HG02840 (cell line): ENCODE measurements around the gene RYR2.

Experiments
- ATAC-seq: cut with Tn5 transposase; IDR thresholded peaks from one replicate; pipeline ENCODE4 v1.9.1; 2021; ENCODE audit warnings: mild to moderate bottlenecking, moderate library complexity, moderate number of reproducible peaks; ENCODE audit not compliant: unreplicated experiment, low FRiP score

RYR2 gene

GRCh38 chr1:237503292-237503691 is 461.3 kb downstream of the RYR2 start:
- no peak for ATAC-seq

- peak; percentile 89 for ATAC-seq
Measured at GRCh38 chr1:237507005-237507404, 465.0 kb downstream of the RYR2 start.

- ATAC-seq = no peak
Measured at GRCh38 chr1:237509748-237510147, 467.8 kb downstream of the RYR2 start.

GRCh38 chr1:237525102-237525501 is 483.1 kb downstream of the RYR2 start:
- no peak for ATAC-seq

GRCh38 chr1:237527761-237528160 is 485.8 kb downstream of the RYR2 start:
- no peak for ATAC-seq

GRCh38 chr1:237528545-237528944 is 486.6 kb downstream of the RYR2 start:
- no peak for ATAC-seq

- no peak for ATAC-seq
Measured at GRCh38 chr1:237539055-237539454, 497.1 kb downstream of the RYR2 start.

- no peak for ATAC-seq
Measured at GRCh38 chr1:237542525-237543418, 500.8 kb downstream of the RYR2 start.

- ATAC-seq = no peak
Measured at GRCh38 chr1:237553078-237553477, 511.1 kb downstream of the RYR2 start.

- no peak for ATAC-seq
Measured at GRCh38 chr1:237556911-237557310, 514.9 kb downstream of the RYR2 start.

- ATAC-seq = peak; percentile 72
Measured at GRCh38 chr1:237562242-237562823, 520.3 kb downstream of the RYR2 start.

GRCh38 chr1:237565236-237565635 is 523.3 kb downstream of the RYR2 start:
- ATAC-seq = no peak

- no peak for ATAC-seq
Measured at GRCh38 chr1:237566581-237566980, 524.6 kb downstream of the RYR2 start.

GRCh38 chr1:237568955-237569354 is 527.0 kb downstream of the RYR2 start:
- no peak for ATAC-seq

GRCh38 chr1:237570530-237570929 is 528.5 kb downstream of the RYR2 start:
- ATAC-seq = no peak

GRCh38 chr1:237574536-237574935 is 532.6 kb downstream of the RYR2 start:
- no peak for ATAC-seq

- ATAC-seq = no peak
Measured at GRCh38 chr1:237578540-237578939, 536.6 kb downstream of the RYR2 start.

GRCh38 chr1:237580726-237581125 is 538.7 kb downstream of the RYR2 start:
- ATAC-seq = no peak

- no peak for ATAC-seq
Measured at GRCh38 chr1:237583270-237583669, 541.3 kb downstream of the RYR2 start.

- no peak for ATAC-seq
Measured at GRCh38 chr1:237583756-237584155, 541.8 kb downstream of the RYR2 start.

GRCh38 chr1:237590386-237590785 is 548.4 kb downstream of the RYR2 start:
- no peak for ATAC-seq

- ATAC-seq = no peak
Measured at GRCh38 chr1:237591353-237591752, 549.4 kb downstream of the RYR2 start.
